Measurements from ENCODE around the gene TXLNG.

DNA sequence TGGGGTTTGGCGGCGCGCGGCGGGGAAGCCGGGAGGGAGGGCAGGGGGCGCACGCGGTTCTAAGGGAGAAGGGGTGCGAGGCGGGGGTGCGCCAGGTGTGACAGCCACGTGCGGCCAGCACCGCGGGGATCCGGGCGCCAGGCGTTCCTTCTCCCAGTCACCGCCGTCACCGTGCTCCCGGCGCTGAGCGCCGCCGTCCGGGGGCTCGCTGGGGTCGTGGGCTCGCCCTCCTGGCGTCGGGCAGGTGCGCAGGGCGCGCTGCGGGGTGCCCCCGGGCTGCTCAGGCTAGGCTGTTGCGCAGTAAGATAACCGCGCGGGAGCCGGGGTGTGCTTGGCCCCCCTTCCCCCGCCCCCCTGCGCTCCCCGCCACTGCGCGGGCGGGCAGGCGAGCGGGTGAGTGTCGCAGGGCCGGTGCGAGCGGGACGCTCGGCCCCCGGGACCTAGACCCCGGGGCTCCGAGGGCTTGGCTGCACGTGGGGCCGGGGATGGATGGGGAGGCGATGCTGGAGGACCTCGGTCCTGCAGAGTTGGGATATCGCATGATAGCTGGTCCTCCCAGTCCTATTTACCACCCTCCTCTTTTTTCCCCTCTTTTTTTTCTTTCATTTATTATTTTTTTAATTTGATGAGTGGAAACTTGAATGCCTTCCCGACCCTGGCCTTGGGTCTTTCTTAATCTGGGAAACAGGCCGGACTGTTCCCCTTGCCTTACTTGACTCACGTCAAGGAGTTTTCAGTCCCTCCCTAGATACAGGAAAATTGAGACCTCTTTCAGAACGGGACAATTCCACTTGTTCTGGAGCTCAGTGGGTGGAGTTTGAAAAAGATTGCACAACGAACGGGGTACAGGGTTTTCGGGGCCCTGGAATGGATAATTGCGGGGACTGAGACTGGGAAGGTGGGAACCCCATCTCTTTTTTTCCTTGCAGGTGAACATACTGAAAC is 797 bp downstream of the TXLNG start:
- TF ChIP-seq CTCF (IDR thresholded peaks at IDR 0.05) (no peak), POLR2A (IDR thresholded peaks at IDR 0.05) (no peak), EP300 (IDR thresholded peaks at IDR 0.05) (no peak)

Data from ovary (tissue), 3 donors.